Prostate gland (tissue), 2 donors: ENCODE data around the gene DNM3.

ENCODE experiments used
- POLR2A ChIP-seq: fragments of 450-650 bp; IDR thresholded peaks from one replicate; pipeline ENCODE4 v1.6.1; 2016; ENCODE audit warnings: antibody characterized with exemption, mild to moderate bottlenecking
- POLR2AphosphoS5 ChIP-seq: sonication (generic); formaldehyde crosslinking; IDR thresholded peaks from one replicate; pipeline ENCODE4 v1.6.1; 2017; ENCODE audit warnings: antibody characterized with exemption
- TF ChIP-seq, protein P1 (sequence below), 4 experiments: fragments of 200-600 bp in 2 of 4; fragments of 450-650 bp in 2 of 4; sonication (generic) in 2 of 4; IDR thresholded peaks; 1 replicate in 3 of 4; 2 replicates in 1 of 4; pipeline ENCODE4 v1.5.1; 2016 to 2019; ENCODE audit warnings: antibody characterized with exemption in 4 of 4, mild to moderate bottlenecking in 2 of 4, moderate library complexity in 2 of 4

DNA sequence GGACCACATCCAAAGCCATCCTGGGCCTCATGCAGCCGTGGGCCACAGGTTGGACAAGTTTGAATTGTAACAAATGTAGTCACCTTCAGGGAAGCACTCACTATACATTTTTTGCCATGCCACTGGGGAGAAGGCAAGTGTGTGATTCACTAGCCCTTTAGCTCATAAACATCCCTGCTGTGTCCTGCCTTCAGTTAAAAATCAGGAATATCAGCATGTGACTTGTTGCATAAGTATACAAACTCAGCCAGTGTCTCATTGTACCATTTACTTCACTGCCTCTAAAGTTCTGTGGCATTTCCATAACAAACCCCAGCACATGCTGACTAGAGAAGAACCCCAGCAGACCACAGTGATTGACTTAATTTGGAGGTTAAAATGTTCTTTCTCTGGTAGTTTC, 437.2 kb downstream of the DNM3 start:
- TF ChIP-seq, protein P1, sequence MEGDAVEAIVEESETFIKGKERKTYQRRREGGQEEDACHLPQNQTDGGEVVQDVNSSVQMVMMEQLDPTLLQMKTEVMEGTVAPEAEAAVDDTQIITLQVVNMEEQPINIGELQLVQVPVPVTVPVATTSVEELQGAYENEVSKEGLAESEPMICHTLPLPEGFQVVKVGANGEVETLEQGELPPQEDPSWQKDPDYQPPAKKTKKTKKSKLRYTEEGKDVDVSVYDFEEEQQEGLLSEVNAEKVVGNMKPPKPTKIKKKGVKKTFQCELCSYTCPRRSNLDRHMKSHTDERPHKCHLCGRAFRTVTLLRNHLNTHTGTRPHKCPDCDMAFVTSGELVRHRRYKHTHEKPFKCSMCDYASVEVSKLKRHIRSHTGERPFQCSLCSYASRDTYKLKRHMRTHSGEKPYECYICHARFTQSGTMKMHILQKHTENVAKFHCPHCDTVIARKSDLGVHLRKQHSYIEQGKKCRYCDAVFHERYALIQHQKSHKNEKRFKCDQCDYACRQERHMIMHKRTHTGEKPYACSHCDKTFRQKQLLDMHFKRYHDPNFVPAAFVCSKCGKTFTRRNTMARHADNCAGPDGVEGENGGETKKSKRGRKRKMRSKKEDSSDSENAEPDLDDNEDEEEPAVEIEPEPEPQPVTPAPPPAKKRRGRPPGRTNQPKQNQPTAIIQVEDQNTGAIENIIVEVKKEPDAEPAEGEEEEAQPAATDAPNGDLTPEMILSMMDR (IDR thresholded peaks at IDR 0.05): no peak
- no peak for TF ChIP-seq POLR2AphosphoS5
- TF ChIP-seq POLR2A: no peak
